GM12874 (cell line): ENCODE results near the gene RBMX.

ENCODE experiments used
- CTCF ChIP-seq: IDR thresholded peaks from 2 replicates; pipeline ENCODE4 v1.5.1; 2011; ENCODE audit warnings: low read depth, mild to moderate bottlenecking, control low read depth, low read length, moderate library complexity; ENCODE audit not compliant: insufficient read depth

RBMX gene

GRCh38 chrX:136879001-136879687, 1.4 kb downstream of the RBMX start:
- TF ChIP-seq CTCF: no peak

- TF ChIP-seq CTCF: no peak
Observed at GRCh38 chrX:136878423-136878822, 2.1 kb downstream of the RBMX start.

- TF ChIP-seq CTCF: no peak
Observed at GRCh38 chrX:136872091-136872700, 8.3 kb downstream of the RBMX start.

- TF ChIP-seq CTCF: no peak
Observed at GRCh38 chrX:136870064-136870463, 10.5 kb downstream of the RBMX start.

GRCh38 chrX:136868283-136869055, 12.1 kb downstream of the RBMX start:
- TF ChIP-seq CTCF: no peak

- no peak for TF ChIP-seq CTCF
Observed at GRCh38 chrX:136867518-136867917, 13.0 kb downstream of the RBMX start.

GRCh38 chrX:136867096-136867491, 13.4 kb downstream of the RBMX start:
- no peak for TF ChIP-seq CTCF
